ENCODE data around the gene AP2A2.

- TF ChIP-seq, protein P1, sequence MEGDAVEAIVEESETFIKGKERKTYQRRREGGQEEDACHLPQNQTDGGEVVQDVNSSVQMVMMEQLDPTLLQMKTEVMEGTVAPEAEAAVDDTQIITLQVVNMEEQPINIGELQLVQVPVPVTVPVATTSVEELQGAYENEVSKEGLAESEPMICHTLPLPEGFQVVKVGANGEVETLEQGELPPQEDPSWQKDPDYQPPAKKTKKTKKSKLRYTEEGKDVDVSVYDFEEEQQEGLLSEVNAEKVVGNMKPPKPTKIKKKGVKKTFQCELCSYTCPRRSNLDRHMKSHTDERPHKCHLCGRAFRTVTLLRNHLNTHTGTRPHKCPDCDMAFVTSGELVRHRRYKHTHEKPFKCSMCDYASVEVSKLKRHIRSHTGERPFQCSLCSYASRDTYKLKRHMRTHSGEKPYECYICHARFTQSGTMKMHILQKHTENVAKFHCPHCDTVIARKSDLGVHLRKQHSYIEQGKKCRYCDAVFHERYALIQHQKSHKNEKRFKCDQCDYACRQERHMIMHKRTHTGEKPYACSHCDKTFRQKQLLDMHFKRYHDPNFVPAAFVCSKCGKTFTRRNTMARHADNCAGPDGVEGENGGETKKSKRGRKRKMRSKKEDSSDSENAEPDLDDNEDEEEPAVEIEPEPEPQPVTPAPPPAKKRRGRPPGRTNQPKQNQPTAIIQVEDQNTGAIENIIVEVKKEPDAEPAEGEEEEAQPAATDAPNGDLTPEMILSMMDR (IDR thresholded peaks at IDR 0.05), result no peak
- no peak for TF ChIP-seq POLR2A (IDR thresholded peaks at IDR 0.05)
These were observed 6.8 kb downstream of the AP2A2 start for GRCh38 chr11:932435-932834.
